Hepatocyte (in vitro differentiated cells): ENCODE results near the gene TBCD.

Experiments used
- EZH2 ChIP-seq: fragments of 200-600 bp; sonication (generic); IDR thresholded peaks from 2 replicates; pipeline ENCODE4 v1.6.1; 2016; ENCODE audit warnings: antibody characterized with exemption, mild to moderate bottlenecking, borderline replicate concordance
- EZH2phosphoT487 ChIP-seq: fragments of 200-600 bp; sonication (generic); IDR thresholded peaks from one replicate; pipeline ENCODE4 v1.6.1; 2018; ENCODE audit warnings: antibody characterized with exemption, mild to moderate bottlenecking, low read depth, moderate library complexity; ENCODE audit not compliant: unreplicated experiment, severe bottlenecking
- TF ChIP-seq, protein P1 (sequence below): fragments of 200-600 bp; sonication (generic); IDR thresholded peaks from 2 replicates; pipeline ENCODE4 v1.5.1; 2016; ENCODE audit warnings: antibody characterized with exemption, mild to moderate bottlenecking; ENCODE audit not compliant: poor library complexity

DNA sequence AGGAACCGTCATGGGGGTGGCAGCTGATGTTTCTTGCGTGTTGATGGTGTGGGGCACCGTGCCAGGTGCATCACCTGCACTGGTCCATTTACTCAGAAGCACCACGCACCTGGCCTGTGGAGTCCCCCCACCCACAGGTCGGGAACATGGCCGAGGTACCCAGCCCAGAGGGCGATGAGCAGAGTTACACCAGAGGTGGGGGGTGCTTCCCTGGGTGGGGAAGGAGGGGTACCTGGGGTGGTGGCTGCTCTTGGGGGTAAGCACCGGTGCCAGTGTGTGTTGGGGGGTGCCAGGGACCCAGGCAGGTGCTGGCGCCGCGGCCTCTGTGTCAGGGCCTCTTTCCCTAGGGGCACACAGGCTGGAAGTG lies 92.9 kb downstream of the TBCD start:
- TF ChIP-seq EZH2: no peak
- TF ChIP-seq, protein P1, sequence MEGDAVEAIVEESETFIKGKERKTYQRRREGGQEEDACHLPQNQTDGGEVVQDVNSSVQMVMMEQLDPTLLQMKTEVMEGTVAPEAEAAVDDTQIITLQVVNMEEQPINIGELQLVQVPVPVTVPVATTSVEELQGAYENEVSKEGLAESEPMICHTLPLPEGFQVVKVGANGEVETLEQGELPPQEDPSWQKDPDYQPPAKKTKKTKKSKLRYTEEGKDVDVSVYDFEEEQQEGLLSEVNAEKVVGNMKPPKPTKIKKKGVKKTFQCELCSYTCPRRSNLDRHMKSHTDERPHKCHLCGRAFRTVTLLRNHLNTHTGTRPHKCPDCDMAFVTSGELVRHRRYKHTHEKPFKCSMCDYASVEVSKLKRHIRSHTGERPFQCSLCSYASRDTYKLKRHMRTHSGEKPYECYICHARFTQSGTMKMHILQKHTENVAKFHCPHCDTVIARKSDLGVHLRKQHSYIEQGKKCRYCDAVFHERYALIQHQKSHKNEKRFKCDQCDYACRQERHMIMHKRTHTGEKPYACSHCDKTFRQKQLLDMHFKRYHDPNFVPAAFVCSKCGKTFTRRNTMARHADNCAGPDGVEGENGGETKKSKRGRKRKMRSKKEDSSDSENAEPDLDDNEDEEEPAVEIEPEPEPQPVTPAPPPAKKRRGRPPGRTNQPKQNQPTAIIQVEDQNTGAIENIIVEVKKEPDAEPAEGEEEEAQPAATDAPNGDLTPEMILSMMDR: no peak
- no peak for TF ChIP-seq EZH2phosphoT487
